Thoracic aorta (tissue), 2 donors: ENCODE data around the gene KAT6B. TPM values are rescaled to one million over a fixed set of nuclear protein-coding genes. Genes with fewer than 3 reads are reported as not detected.

Source experiments
- ATAC-seq: fragments of 150-250 bp; one replicate; pipeline ENCODE4 v1.8.0; 2017; ENCODE audit warnings: low read depth; ENCODE audit not compliant: insufficient number of reproducible peaks, low FRiP score
- DNase-seq: peaks from one replicate; pipeline ENCODE4 v3.0.0-alpha.2; 2020; ENCODE audit warnings: low spot score
- H3K27ac ChIP-seq, 2 donors: fragments of 200-600 bp; sonication (generic); 1 replicate in 1 of 2; 2 replicates in 1 of 2; pipeline ENCODE4 v1.5.1; 2016; ENCODE audit warnings: mild to moderate bottlenecking in 2 of 2, moderate library complexity in 2 of 2
- H3K27me3 ChIP-seq: fragments of 200-600 bp; sonication (generic); replicated peaks from 2 replicates; pipeline ENCODE4 v1.6.0; 2016; ENCODE audit warnings: mild to moderate bottlenecking; ENCODE audit not compliant: insufficient read depth
- H3K36me3 ChIP-seq: fragments of 200-600 bp; sonication (generic); one replicate; pipeline ENCODE4 v1.5.1; 2016
- H3K4me1 ChIP-seq, 2 donors: fragments of 200-600 bp; sonication (generic); 1 replicate in 1 of 2; 2 replicates in 1 of 2; pipeline versions ENCODE4 v1.5.1 to v1.6.0; 2016; ENCODE audit warnings: low read depth in 2 of 2, mild to moderate bottlenecking in 1 of 2; ENCODE audit not compliant: control insufficient read depth in 1 of 2
- H3K4me3 ChIP-seq: fragments of 200-600 bp; sonication (generic); 2 replicates; pipeline ENCODE4 v1.5.1; 2016; ENCODE audit warnings: mild to moderate bottlenecking
- H3K9me3 ChIP-seq: fragments of 200-600 bp; sonication (generic); 2 replicates; pipeline ENCODE4 v1.5.1; 2016
- total RNA-seq, 2 donors: library from RNA; depleted of rRNA; stranded (reverse); fragments of >200 nt; gene quantifications; one replicate each; pipeline versions ENCODE4 v1.1.0 to v1.2.3, GENCODE V29; 2016
- TF ChIP-seq, protein P1 (sequence below): fragments of 200-600 bp; sonication (generic); IDR thresholded peaks from one replicate; pipeline ENCODE4 v1.5.1; 2019; ENCODE audit warnings: antibody characterized with exemption

The KAT6B gene
- total RNA-seq, 2 donors from 2014 or later, result 38.4 to 46.9 TPM

DNA sequence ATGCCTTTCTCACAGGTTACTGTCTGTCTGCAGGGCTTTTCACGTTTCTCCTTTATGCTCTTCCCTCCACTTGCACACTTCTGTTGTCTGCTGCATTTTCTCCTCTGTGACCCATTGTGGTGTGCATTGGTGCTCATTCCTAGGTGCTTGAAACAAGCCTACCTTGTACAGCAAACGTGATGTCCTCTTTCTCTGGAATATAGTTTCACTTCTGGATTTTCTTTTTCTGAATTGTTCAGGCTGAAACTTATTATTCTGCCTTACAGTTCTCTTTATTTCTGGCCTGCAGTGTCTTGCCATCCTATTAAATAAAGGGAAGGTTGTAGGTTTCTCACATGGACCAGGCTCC, 156.2 kb downstream of the KAT6B start:
- no peak for ATAC-seq

DNA sequence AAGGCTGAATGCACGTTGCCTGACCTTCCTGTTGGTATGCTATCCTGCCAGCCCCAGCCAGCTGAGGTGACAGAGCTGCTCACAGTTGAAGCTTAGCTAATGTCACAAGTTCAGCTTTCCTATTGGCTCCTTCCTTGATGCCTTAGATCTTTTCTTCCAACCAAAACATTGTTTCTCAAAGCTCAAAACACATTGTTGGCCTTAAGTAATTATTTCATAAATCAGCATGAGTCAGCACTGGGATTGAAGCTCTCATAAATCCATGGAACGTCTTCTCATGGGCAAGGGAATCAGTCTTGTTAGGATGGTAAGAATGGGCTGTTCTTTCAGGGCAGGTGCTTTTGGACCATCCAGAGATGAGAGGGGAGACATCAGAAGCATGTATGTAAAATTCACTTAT, 157.0 kb downstream of the KAT6B start:
- no peaks in the 10 kb centered on the region for H3K9me3 ChIP-seq
- H3K36me3 ChIP-seq, result peaks cover 3% of the 10 kb centered on the region
- H3K4me3 ChIP-seq, result no peak overlapping the region
- TF ChIP-seq, protein P1, sequence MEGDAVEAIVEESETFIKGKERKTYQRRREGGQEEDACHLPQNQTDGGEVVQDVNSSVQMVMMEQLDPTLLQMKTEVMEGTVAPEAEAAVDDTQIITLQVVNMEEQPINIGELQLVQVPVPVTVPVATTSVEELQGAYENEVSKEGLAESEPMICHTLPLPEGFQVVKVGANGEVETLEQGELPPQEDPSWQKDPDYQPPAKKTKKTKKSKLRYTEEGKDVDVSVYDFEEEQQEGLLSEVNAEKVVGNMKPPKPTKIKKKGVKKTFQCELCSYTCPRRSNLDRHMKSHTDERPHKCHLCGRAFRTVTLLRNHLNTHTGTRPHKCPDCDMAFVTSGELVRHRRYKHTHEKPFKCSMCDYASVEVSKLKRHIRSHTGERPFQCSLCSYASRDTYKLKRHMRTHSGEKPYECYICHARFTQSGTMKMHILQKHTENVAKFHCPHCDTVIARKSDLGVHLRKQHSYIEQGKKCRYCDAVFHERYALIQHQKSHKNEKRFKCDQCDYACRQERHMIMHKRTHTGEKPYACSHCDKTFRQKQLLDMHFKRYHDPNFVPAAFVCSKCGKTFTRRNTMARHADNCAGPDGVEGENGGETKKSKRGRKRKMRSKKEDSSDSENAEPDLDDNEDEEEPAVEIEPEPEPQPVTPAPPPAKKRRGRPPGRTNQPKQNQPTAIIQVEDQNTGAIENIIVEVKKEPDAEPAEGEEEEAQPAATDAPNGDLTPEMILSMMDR, result no peak
- peaks cover 11 to 35% of the 10 kb centered on the region in 2 donors for H3K4me1 ChIP-seq
- ATAC-seq (no peak), DNase-seq (no peak)
- no peaks in the 10 kb centered on the region for H3K27me3 ChIP-seq
- H3K27ac ChIP-seq, result no peak overlapping the region

More for the DNA sequence above, 156.2 kb downstream of the KAT6B start:
- Histone ChIP-seq H3K36me3 (peaks cover 3% of the 10 kb centered on the region), H3K4me1 (peaks cover 4 to 27% of the 10 kb centered on the region in 2 donors), H3K4me3 (no peak overlapping the region), H3K27ac (no peak overlapping the region), H3K27me3 (no peaks in the 10 kb centered on the region), H3K9me3 (no peaks in the 10 kb centered on the region)
- DNase-seq, result no peak
- TF ChIP-seq, protein P1, result no peak

DNA sequence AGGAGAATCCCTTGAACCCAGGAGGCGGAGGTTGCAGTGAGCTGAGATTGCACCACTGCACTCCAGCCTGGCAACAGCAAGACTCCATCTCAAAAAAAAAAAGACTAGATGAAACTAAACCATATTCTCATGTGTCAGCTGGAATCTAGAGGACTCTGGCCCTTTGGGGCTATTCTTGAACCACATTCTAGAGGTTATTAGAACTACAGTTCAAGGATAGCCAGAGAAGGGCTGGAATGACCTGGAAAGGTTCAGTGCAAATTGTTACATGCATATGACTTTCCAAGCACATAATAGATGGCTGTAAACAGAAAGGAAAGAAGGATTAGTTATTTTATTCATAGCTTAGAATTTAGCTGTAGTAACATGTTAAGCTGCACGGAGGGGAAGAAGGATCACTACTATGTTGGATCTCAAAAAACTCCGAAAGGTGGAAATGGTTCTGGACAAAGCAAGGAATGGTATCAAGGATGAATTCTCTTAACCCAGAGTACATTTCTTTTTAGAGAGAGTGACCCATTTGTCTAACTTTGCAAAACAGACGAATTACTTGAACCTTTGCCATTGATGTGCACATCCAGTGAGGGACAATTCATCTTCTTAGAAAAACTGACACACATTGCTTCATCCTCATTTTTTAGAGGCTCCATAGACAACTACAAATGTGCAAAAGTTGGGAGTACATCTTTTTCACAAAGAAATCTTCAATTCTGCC, 161.1 kb downstream of the KAT6B start:
- Histone ChIP-seq H3K4me3 (no peak overlapping the region), H3K27ac (peak overlapping the region in 1 of 2 donors; percentile 28), H3K9me3 (no peaks in the 10 kb centered on the region), H3K27me3 (no peaks in the 10 kb centered on the region), H3K36me3 (peaks cover 5% of the 10 kb centered on the region), H3K4me1 (peaks cover 18 to 40% of the 10 kb centered on the region in 2 donors)
- TF ChIP-seq, protein P1, result no peak
- ATAC-seq, result no peak
- no peak for DNase-seq

DNA sequence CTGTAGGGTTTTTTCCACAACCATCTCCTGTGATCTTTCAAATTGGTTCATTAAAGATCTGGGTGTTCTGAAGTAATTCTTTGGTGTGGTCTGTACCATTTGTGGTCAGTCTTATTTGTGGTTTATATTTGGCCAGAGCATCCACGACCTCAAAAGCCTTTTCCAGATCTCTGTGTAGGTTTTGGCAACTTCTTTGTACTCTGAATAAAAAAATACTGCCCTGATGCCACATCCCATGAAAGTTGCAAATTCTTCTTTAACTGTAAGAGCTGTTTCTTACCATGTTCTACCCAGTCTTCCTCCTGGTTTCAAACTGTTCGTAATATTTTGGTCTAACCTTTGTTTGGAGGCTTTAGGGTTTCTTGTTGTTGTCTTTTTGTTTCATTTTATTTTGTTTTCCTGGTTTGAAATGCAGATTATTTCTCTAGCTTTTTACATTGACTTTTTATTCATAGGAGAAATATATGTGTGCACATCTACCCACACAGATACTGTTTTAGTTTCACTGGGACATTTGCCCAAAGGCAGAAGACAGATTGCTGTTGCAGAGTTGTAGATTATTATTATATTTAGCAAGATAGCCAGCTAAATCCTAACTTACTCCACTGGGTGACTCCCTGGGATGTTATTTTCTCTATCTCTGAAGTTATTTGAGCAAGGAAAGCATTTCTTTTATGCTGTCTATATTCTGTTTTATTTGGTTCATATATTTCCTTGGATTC, 161.8 kb downstream of the KAT6B start:
- ATAC-seq (no peak), DNase-seq (no peak)
- Histone ChIP-seq H3K27ac (peak overlapping the region in 1 of 2 donors; percentile 28), H3K4me1 (peaks cover 18 to 33% of the 10 kb centered on the region in 2 donors), H3K4me3 (no peak overlapping the region), H3K27me3 (no peaks in the 10 kb centered on the region), H3K36me3 (peaks cover 9% of the 10 kb centered on the region), H3K9me3 (no peaks in the 10 kb centered on the region)
- TF ChIP-seq, protein P1, result no peak

DNA sequence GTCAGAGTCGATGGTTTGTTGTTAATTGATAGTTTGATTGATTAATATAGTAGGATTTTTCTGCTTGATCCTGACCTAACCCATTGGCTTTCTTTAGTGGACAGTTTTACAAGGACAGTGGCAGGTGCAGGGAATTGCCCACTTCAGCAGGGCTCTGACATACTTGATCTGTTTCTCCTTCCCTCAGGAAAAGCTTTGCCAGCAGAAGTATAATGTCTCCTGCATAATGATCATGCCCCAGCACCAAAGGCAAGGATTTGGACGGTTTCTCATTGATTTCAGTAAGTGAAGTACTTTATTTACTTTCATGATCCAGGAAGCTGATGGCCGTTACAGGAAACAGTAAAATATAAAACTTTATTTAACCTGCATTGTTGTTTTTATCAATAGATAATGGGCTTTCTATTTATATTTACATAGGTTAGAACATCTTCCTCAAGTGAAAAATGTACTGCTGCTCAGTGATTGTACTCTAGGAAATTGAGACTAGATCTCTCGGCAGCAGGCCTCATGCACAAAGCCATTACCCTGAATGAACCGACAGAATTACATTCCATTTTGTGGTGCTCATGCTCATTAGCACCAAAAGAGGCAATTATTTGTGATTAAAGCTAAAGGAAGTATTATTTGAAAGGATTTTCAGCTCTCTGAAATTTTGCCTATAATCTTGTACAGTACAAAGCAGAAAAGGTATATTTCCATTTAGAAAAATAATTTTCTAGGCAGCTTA, 162.6 kb downstream of the KAT6B start:
- no peak overlapping the region for H3K4me3 ChIP-seq
- DNase-seq (no peak), ATAC-seq (no peak)
- no peaks in the 10 kb centered on the region for H3K27me3 ChIP-seq
- peaks cover 9% of the 10 kb centered on the region for H3K36me3 ChIP-seq
- no peaks in the 10 kb centered on the region for H3K9me3 ChIP-seq
- TF ChIP-seq, protein P1, result no peak
- peaks cover 18 to 26% of the 10 kb centered on the region in 2 donors for H3K4me1 ChIP-seq
- no peak overlapping the region for H3K27ac ChIP-seq
